HEK293 (cell line): ENCODE measurements around the gene MRS2.

Source experiments
- CTCF ChIA-PET: fragments of 350-600 bp; formaldehyde crosslinking; extraction: SDS; loops from one replicate; lab custom pipeline; 2021; ENCODE audit warnings: antibody characterized with exemption; lab: Yijun Ruan, JAX
- POLR2A ChIA-PET: fragments of 300-600 bp; formaldehyde crosslinking; extraction: SDS; loops from one replicate; lab custom pipeline; 2020; ENCODE audit warnings: antibody characterized with exemption, inconsistent platforms; lab: Yijun Ruan, JAX
- H3K27ac ChIP-seq: fragments of 200-500 bp; sonication (Bioruptor generic); 2 replicates; pipeline ENCODE4 v1.5.1; 2014; ENCODE audit warnings: low read depth, low read length, control low read depth, inconsistent platforms; ENCODE audit errors: extremely low read depth
- H3K36me3 ChIP-seq, 2 experiments: fragments of 200-500 bp in 1 of 2; sonication (Bioruptor generic) in 1 of 2; 1 replicate in 1 of 2; 2 replicates in 1 of 2; pipeline ENCODE4 v1.5.1; 2014 to 2017; ENCODE audit warnings: inconsistent platforms in 2 of 2, low read length in 2 of 2; ENCODE audit not compliant: control insufficient read depth in 2 of 2, insufficient read depth in 1 of 2
- H3K4me1 ChIP-seq: fragments of 200-500 bp; sonication (Bioruptor generic); 2 replicates; pipeline ENCODE4 v1.5.1; 2014; ENCODE audit warnings: mild to moderate bottlenecking, low read length, inconsistent platforms; ENCODE audit not compliant: control insufficient read depth, insufficient read depth
- H3K4me3 ChIP-seq: 2 replicates; pipeline ENCODE4 v1.5.1; 2011; ENCODE audit warnings: low read depth, mild to moderate bottlenecking, control low read depth, low read length, moderate library complexity
- H3K9me3 ChIP-seq: fragments of 200-500 bp; sonication (Bioruptor generic); 2 replicates; pipeline ENCODE4 v1.5.1; 2014; ENCODE audit warnings: low read depth, low read length, inconsistent platforms; ENCODE audit not compliant: control insufficient read depth, insufficient read depth
- BCL6B ChIP-seq: fragments of 450-650 bp; formaldehyde crosslinking; IDR thresholded peaks from 2 replicates; pipeline ENCODE4 v1.5.1; 2017; ENCODE audit warnings: missing biosample characterization, missing genetic modification characterization
- EGR2 ChIP-seq: fragments of 450-650 bp; formaldehyde crosslinking; IDR thresholded peaks from 2 replicates; pipeline ENCODE4 v1.5.1; 2016; ENCODE audit warnings: low read depth, missing biosample characterization, missing genetic modification characterization
- ELK4 ChIP-seq: IDR thresholded peaks from 2 replicates; pipeline ENCODE4 v1.6.1; 2011; ENCODE audit warnings: mild to moderate bottlenecking, low read depth, low read length, borderline replicate concordance
- SCRT1 ChIP-seq: fragments of 450-650 bp; formaldehyde crosslinking; IDR thresholded peaks from 2 replicates; pipeline ENCODE4 v1.5.1; 2016; ENCODE audit warnings: missing biosample characterization, missing genetic modification characterization, borderline replicate concordance
- SCRT2 ChIP-seq: fragments of 450-650 bp; formaldehyde crosslinking; IDR thresholded peaks from 2 replicates; pipeline ENCODE4 v1.5.1; 2016; ENCODE audit warnings: missing biosample characterization, missing genetic modification characterization
- SP7 ChIP-seq: fragments of 450-650 bp; formaldehyde crosslinking; IDR thresholded peaks from 2 replicates; pipeline ENCODE4 v1.5.1; 2016; ENCODE audit warnings: missing biosample characterization, missing genetic modification characterization
- TCF7L2 ChIP-seq: IDR thresholded peaks from 2 replicates; pipeline ENCODE4 v1.6.1; 2011; ENCODE audit warnings: low read depth, mild to moderate bottlenecking, inconsistent platforms, low read length, moderate library complexity, borderline replicate concordance
- TRIM28 ChIP-seq: IDR thresholded peaks from 2 replicates; pipeline ENCODE4 v1.6.1; 2011; ENCODE audit warnings: low read length, control low read depth, borderline replicate concordance
- ZBTB11 ChIP-seq: fragments of 450-650 bp; formaldehyde crosslinking; conservative IDR thresholded peaks from 2 replicates; pipeline ENCODE4 v1.5.1; 2016; ENCODE audit warnings: low read depth, missing biosample characterization, missing genetic modification characterization
- ZBTB21 ChIP-seq: fragments of 450-650 bp; formaldehyde crosslinking; IDR thresholded peaks from 2 replicates; pipeline ENCODE4 v1.5.1; 2017; ENCODE audit warnings: missing biosample characterization, missing genetic modification characterization
- ZFHX2 ChIP-seq: fragments of 450-650 bp; formaldehyde crosslinking; conservative IDR thresholded peaks from 2 replicates; pipeline ENCODE4 v1.5.1; 2016; ENCODE audit warnings: missing biosample characterization, missing genetic modification characterization
- ZNF112 ChIP-seq: fragments of 450-650 bp; formaldehyde crosslinking; IDR thresholded peaks from 2 replicates; pipeline ENCODE4 v1.5.0; 2017; ENCODE audit warnings: missing biosample characterization, missing genetic modification characterization
- ZNF114 ChIP-seq: fragments of 450-650 bp; formaldehyde crosslinking; IDR thresholded peaks from 2 replicates; pipeline ENCODE4 v1.5.0; 2017; ENCODE audit warnings: missing biosample characterization, missing genetic modification characterization
- ZNF133 ChIP-seq: fragments of 450-650 bp; formaldehyde crosslinking; IDR thresholded peaks from 2 replicates; pipeline ENCODE4 v1.5.1; 2016; ENCODE audit warnings: missing biosample characterization, missing genetic modification characterization
- ZNF18 ChIP-seq: fragments of 450-650 bp; formaldehyde crosslinking; IDR thresholded peaks from 2 replicates; pipeline ENCODE4 v1.5.1; 2016; ENCODE audit warnings: missing biosample characterization, missing genetic modification characterization
- ZNF184 ChIP-seq: fragments of 450-650 bp; IDR thresholded peaks from 2 replicates; pipeline ENCODE4 v1.5.1; 2018; ENCODE audit warnings: missing biosample characterization, mild to moderate bottlenecking, missing genetic modification characterization
- ZNF280D ChIP-seq: fragments of 450-650 bp; formaldehyde crosslinking; IDR thresholded peaks from 2 replicates; pipeline ENCODE4 v1.5.1; 2016; ENCODE audit warnings: missing biosample characterization, missing genetic modification characterization
- ZNF366 ChIP-seq: fragments of 450-650 bp; formaldehyde crosslinking; conservative IDR thresholded peaks from 2 replicates; pipeline ENCODE4 v1.5.1; 2016; ENCODE audit warnings: missing biosample characterization, missing genetic modification characterization
- ZNF416 ChIP-seq: fragments of 450-650 bp; formaldehyde crosslinking; IDR thresholded peaks from 2 replicates; pipeline ENCODE4 v1.5.1; 2016; ENCODE audit warnings: missing biosample characterization, missing genetic modification characterization
- ZNF510 ChIP-seq: fragments of 450-650 bp; formaldehyde crosslinking; IDR thresholded peaks from 2 replicates; pipeline ENCODE4 v1.5.1; 2018; ENCODE audit warnings: mild to moderate bottlenecking, missing genetic modification characterization, missing biosample characterization; ENCODE audit not compliant: insufficient replicate concordance
- ZNF629 ChIP-seq: fragments of 450-650 bp; formaldehyde crosslinking; IDR thresholded peaks from 2 replicates; pipeline ENCODE4 v1.5.1; 2017; ENCODE audit warnings: missing biosample characterization, missing genetic modification characterization
- ZNF670 ChIP-seq: fragments of 450-650 bp; formaldehyde crosslinking; IDR thresholded peaks from 2 replicates; pipeline ENCODE4 v1.5.1; 2016; ENCODE audit warnings: missing biosample characterization, missing genetic modification characterization, low read depth
- ZXDB ChIP-seq: fragments of 450-650 bp; formaldehyde crosslinking; IDR thresholded peaks from 2 replicates; pipeline ENCODE4 v1.5.1; 2016; ENCODE audit warnings: missing biosample characterization, missing genetic modification characterization

The MRS2 gene

GRCh38 chr6:24451581-24452388 lies 49.0 kb downstream of the MRS2 start (continued):
- TF ChIP-seq ZNF18 (no peak), ZNF184 (tag by site-specific recombination) (no peak), ZNF114 (tag by site-specific recombination) (no peak), EGR2 (no peak), ZNF670 (no peak)

GRCh38 chr6:24453921-24454320 lies 51.2 kb downstream of the MRS2 start:
- ChIA-PET POLR2A (no interaction called here), CTCF (interaction anchor here (0.5 to 0.9 kb wide), 2 partner anchors 22 to 42 kb away, joined by 5 read pairs; no protein-coding TSS in a partner anchor)
- no peaks in the 10 kb centered on the region for H3K4me1 ChIP-seq
- no peaks in the 10 kb centered on the region for H3K9me3 ChIP-seq
- H3K4me3 ChIP-seq: no peak overlapping the region
- peak; percentile 80 for TF ChIP-seq SCRT2
- TF ChIP-seq ZNF133: no peak
- no peak for TF ChIP-seq SP7
- no peak for TF ChIP-seq TRIM28
- no peak for TF ChIP-seq ZNF280D (tag by site-specific recombination)
- no peak for TF ChIP-seq TCF7L2
- TF ChIP-seq ZNF629 (tag by site-specific recombination): no peak
- TF ChIP-seq ZNF416: no peak
- TF ChIP-seq ZBTB21 (tag by site-specific recombination): no peak
- TF ChIP-seq SCRT1: 0 out of 2 replicates have a peak, but pooled peaks have one; percentile 44
- no peak for TF ChIP-seq ELK4
- TF ChIP-seq ZFHX2 (tag by site-specific recombination): no peak
- no peak for TF ChIP-seq ZNF366
- TF ChIP-seq BCL6B (tag by site-specific recombination): no peak
- no peak for TF ChIP-seq ZXDB (tag by site-specific recombination)
- TF ChIP-seq ZBTB11 (tag by site-specific recombination): no peak
- no peak for TF ChIP-seq ZNF112 (tag by site-specific recombination)
- TF ChIP-seq ZNF510: no peak
- no peaks in the 10 kb centered on the region for H3K36me3 ChIP-seq
- H3K27ac ChIP-seq: no peak overlapping the region
